ENCODE results near the gene AANAT. TPM values are rescaled to one million over a fixed set of nuclear protein-coding genes. Genes with fewer than 3 reads are reported as not detected.
A peak's percentile ranks its signal among the peaks of the same experiment; 100 is the strongest.
"Not testable (repeated sequence)": the region's sequence is repeated elsewhere in the genome, so short reads cannot be mapped to it uniquely, and the experiment has no call there.

The AANAT gene
- total and polyA plus RNA-seq, 5 experiments from 2014 or later = not detected

DNA sequence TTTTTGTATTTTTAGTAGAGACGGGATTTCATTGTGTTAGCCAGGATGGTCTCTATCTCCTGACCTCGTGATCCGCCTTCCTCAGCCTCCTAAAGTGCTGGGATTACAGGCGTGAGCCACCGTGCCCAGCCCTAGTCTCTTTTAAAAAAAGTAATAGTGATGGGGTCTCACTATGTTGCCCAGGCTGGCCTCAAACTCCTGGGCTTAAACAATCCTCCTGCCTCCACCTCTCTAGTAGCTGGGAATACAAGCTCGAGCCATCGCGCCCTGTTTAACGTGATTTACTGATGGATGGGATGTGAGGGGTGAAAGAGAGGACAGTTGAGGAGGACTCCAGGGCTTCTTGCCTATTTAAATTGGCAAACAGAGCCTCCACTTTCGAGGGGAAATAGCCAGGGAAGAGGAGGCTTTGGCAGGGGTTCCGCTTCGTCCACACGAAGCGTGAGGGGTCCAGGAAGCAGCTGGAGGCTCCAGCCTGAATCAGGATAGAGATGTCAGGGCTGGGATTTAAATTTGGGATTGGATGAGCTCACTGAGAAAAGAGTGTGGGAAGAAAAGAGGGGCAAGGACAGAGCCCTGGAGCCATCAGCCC, 41.2 kb downstream of the AANAT start:
- H3K27me3 Mint-ChIP-seq, H3K4me3 Mint-ChIP-seq, DNase-seq, H3K36me3 Mint-ChIP-seq, H3K9me3 Mint-ChIP-seq, ATAC-seq: not testable (repeated sequence)
- H3K27ac Mint-ChIP-seq = peak overlapping the region in 5 of 10 donors; percentile 34 to 81 (median 53)
- POLR2A ChIA-PET = interaction anchor here (0.7 to 1.8 kb wide), 5 partner anchors 9 to 616 kb away, joined by 3 to 6 read pairs (median 4); partner anchors contain the start of gene AANAT
- peaks cover 6 to 41% (median 28%) of the 10 kb centered on the region in 4 donors for H3K4me1 Mint-ChIP-seq

GRCh38 chr17:76510831-76511244, 43.4 kb downstream of the AANAT start:
- H3K27ac Mint-ChIP-seq = peak overlapping the region in 6 of 10 donors; percentile 67 to 96 (median 88)
- peaks cover 18 to 56% (median 47%) of the 10 kb centered on the region in 4 donors for H3K4me1 Mint-ChIP-seq
- no peaks in the 10 kb centered on the region for H3K36me3 Mint-ChIP-seq
- ATAC-seq (no peak), DNase-seq (no peak)
- no peak overlapping the region for H3K4me3 Mint-ChIP-seq
- H3K9me3 Mint-ChIP-seq = no peaks in the 10 kb centered on the region
- POLR2A ChIA-PET = interaction anchor here (1.2 to 1.3 kb wide), 2 partner anchors 9 to 14 kb away, joined by 3 to 6 read pairs; partner anchors contain the start of gene RHBDF2
- no peaks in the 10 kb centered on the region for H3K27me3 Mint-ChIP-seq

GRCh38 chr17:76511668-76512365, 44.4 kb downstream of the AANAT start:
- no peaks in the 10 kb centered on the region for H3K27me3 Mint-ChIP-seq
- ATAC-seq (no peak), DNase-seq (no peak)
- H3K4me3 Mint-ChIP-seq = peak overlapping the region in 1 of 10 donors; percentile 19
- peaks cover 18 to 55% (median 49%) of the 10 kb centered on the region in 4 donors for H3K4me1 Mint-ChIP-seq
- no peaks in the 10 kb centered on the region for H3K36me3 Mint-ChIP-seq
- POLR2A ChIA-PET = interaction anchor here (0.8 to 1.5 kb wide), 7 partner anchors 10 to 160 kb away, joined by 3 to 6 read pairs (median 3); partner anchors contain the start of genes AANAT and RHBDF2
- peak overlapping the region; percentile 74 to 100 (median 98) for H3K27ac Mint-ChIP-seq
- no peaks in the 10 kb centered on the region for H3K9me3 Mint-ChIP-seq

DNA sequence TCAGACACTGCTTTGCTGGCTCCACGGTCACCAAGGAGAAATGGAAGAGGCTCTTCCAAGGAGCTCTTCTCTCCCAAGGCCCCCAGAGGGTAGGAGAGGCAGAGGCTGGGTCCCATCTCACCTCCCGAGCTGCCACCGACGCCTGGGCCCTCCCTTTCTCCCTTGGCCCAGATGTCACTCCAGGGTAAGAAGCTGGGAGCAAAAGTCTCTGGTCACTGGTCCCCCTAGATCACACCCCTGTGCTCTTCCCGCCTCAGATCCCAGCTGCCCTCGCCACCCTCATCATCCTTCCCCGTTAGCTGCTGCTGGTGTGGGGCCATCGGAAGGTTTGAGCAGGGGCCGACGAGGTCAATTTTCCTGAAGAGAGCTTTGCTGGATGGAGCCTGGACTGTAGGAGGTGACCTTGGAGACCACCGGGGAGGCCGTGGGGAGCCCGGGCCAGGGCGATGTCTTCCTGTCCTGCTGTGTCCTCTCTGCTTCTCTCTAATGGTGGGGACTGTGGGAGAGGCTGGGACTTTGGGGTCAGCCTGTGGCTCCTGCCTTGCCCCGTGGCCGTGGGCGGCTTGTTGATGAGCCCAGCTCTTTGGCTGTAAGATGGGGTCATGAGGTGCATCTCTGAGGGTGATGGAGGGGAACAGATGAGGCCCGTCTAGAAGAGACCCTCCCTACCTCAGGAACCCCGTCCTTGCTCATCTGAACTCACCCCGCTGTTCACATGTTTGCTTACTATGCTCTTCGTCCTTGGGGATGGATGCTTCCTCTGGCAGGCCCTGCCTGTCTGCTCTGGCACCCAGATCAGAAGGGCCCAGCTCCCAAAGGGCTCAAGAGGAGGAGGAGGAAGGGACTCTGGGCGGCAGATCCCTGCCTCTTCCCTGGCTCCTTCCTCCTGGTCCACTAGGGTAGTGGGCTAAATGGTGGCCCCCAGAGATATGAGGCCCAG, 45.2 kb downstream of the AANAT start:
- peak overlapping the region; percentile 95 to 100 (median 99) for H3K27ac Mint-ChIP-seq
- ATAC-seq (no peak), DNase-seq (no peak)
- H3K4me3 Mint-ChIP-seq = peak overlapping the region in 6 of 10 donors; percentile 11 to 70 (median 48)
- peaks cover 18 to 58% (median 50%) of the 10 kb centered on the region in 4 donors for H3K4me1 Mint-ChIP-seq
- no peaks in the 10 kb centered on the region for H3K27me3 Mint-ChIP-seq
- no peaks in the 10 kb centered on the region for H3K36me3 Mint-ChIP-seq
- no peaks in the 10 kb centered on the region for H3K9me3 Mint-ChIP-seq
- POLR2A ChIA-PET = interaction anchor here (0.8 to 2.8 kb wide), 7 partner anchors 11 to 159 kb away, joined by 3 to 17 read pairs (median 3); partner anchors contain the start of gene AANAT

DNA sequence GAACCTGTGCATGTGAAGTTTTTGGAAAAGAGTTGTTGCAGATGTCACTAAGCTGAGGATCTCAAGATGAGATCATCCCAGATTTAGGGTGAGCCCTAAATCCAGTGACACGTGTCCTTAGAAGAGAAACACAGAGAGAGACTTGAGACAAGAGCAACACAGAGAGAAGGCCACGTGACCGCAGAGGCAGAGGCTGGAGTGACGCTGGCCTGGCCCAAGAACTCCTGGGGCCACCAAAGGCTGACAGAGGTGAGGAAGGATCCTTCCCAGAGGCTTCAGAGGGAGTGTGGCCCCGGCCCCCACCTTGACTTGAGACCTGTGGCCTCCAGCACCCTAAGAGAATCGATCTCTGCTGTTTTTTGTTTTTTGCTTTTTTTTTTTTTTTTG, 45.9 kb downstream of the AANAT start:
- POLR2A ChIA-PET = interaction anchor here (0.6 to 2.8 kb wide), 6 partner anchors 14 to 1303 kb away, joined by 3 to 17 read pairs (median 4); no protein-coding TSS in a partner anchor
- H3K36me3 Mint-ChIP-seq = no peaks in the 10 kb centered on the region
- H3K4me1 Mint-ChIP-seq = peaks cover 19 to 61% (median 55%) of the 10 kb centered on the region in 4 donors
- DNase-seq (no peak), ATAC-seq (no peak)
- H3K27me3 Mint-ChIP-seq = no peaks in the 10 kb centered on the region
- H3K9me3 Mint-ChIP-seq = no peaks in the 10 kb centered on the region
- peak overlapping the region; percentile 95 to 100 (median 99) for H3K27ac Mint-ChIP-seq
- peak overlapping the region in 5 of 10 donors; percentile 15 to 70 (median 58) for H3K4me3 Mint-ChIP-seq

- Mint-ChIP-seq H3K27ac (peak overlapping the region; percentile 96 to 100 (median 99)), H3K4me1 (peaks cover 20 to 65% (median 61%) of the 10 kb centered on the region in 4 donors), H3K4me3 (peak overlapping the region in 5 of 10 donors; percentile 73 to 89 (median 80))
- POLR2A ChIA-PET = interaction anchor here (0.6 to 3.2 kb wide), 15 partner anchors 8 to 157 kb away, joined by 3 to 18 read pairs (median 4); partner anchors contain the start of genes RHBDF2 and UBE2O
- H3K36me3 Mint-ChIP-seq, DNase-seq, H3K27me3 Mint-ChIP-seq, ATAC-seq, H3K9me3 Mint-ChIP-seq: not testable (repeated sequence)
Measured at GRCh38 chr17:76514355-76514754, 47.0 kb downstream of the AANAT start.

GRCh38 chr17:76515274-76515949, 48.0 kb downstream of the AANAT start:
- Mint-ChIP-seq H3K4me1 (peaks cover 22 to 66% (median 63%) of the 10 kb centered on the region in 4 donors), H3K9me3 (no peaks in the 10 kb centered on the region), H3K4me3 (peak overlapping the region; percentile 73 to 89 (median 80)), H3K36me3 (no peaks in the 10 kb centered on the region), H3K27ac (peak overlapping the region; percentile 96 to 100 (median 99)), H3K27me3 (no peaks in the 10 kb centered on the region)
- DNase-seq (peak; percentile 42 to 94 (median 89)), ATAC-seq (peak; percentile 82 to 86)
- POLR2A ChIA-PET = interaction anchor here (0.7 to 3.2 kb wide), 21 partner anchors 9 to 1369 kb away, joined by 3 to 18 read pairs (median 4); partner anchors contain the start of genes CYGB, RHBDF2, UBALD2 and UBE2O

- no peak for ATAC-seq
- no peak for DNase-seq
- H3K4me1 Mint-ChIP-seq = peaks cover 23 to 57% (median 54%) of the 10 kb centered on the region in 4 donors
- no peaks in the 10 kb centered on the region for H3K36me3 Mint-ChIP-seq
- H3K27ac Mint-ChIP-seq = peak overlapping the region; percentile 71 to 98 (median 89)
- H3K9me3 Mint-ChIP-seq = no peaks in the 10 kb centered on the region
- H3K27me3 Mint-ChIP-seq = no peaks in the 10 kb centered on the region
- peak overlapping the region in 4 of 10 donors; percentile 25 to 45 (median 32) for H3K4me3 Mint-ChIP-seq
- POLR2A ChIA-PET = interaction anchor here (1.6 to 1.8 kb wide), 2 partner anchors 10 kb away, joined by 6 to 12 read pairs; no protein-coding TSS in a partner anchor
Measured at GRCh38 chr17:76517638-76518038, 50.2 kb downstream of the AANAT start.

- Mint-ChIP-seq H3K27me3 (no peaks in the 10 kb centered on the region), H3K4me1 (peaks cover 24 to 57% (median 51%) of the 10 kb centered on the region in 4 donors), H3K36me3 (no peaks in the 10 kb centered on the region), H3K9me3 (no peaks in the 10 kb centered on the region), H3K4me3 (peak overlapping the region in 2 of 10 donors; percentile 4 to 16), H3K27ac (peak overlapping the region; percentile 40 to 98 (median 87))
- POLR2A ChIA-PET = interaction anchor here (0.6 to 1.8 kb wide), 6 partner anchors 9 to 453 kb away, joined by 3 to 12 read pairs (median 4); no protein-coding TSS in a partner anchor
- DNase-seq (no peak), ATAC-seq (no peak)
Measured at GRCh38 chr17:76519048-76519966, 51.9 kb downstream of the AANAT start.

Data from naive thymus-derived CD8-positive, alpha-beta T cell (primary cell).